ENCODE data around the gene ITPR1. TPM values are rescaled to one million over a fixed set of nuclear protein-coding genes. Genes with fewer than 3 reads are reported as not detected.

Gene ITPR1
- total RNA-seq, 1 experiment from 2014 or later: 36.4 TPM

DNA sequence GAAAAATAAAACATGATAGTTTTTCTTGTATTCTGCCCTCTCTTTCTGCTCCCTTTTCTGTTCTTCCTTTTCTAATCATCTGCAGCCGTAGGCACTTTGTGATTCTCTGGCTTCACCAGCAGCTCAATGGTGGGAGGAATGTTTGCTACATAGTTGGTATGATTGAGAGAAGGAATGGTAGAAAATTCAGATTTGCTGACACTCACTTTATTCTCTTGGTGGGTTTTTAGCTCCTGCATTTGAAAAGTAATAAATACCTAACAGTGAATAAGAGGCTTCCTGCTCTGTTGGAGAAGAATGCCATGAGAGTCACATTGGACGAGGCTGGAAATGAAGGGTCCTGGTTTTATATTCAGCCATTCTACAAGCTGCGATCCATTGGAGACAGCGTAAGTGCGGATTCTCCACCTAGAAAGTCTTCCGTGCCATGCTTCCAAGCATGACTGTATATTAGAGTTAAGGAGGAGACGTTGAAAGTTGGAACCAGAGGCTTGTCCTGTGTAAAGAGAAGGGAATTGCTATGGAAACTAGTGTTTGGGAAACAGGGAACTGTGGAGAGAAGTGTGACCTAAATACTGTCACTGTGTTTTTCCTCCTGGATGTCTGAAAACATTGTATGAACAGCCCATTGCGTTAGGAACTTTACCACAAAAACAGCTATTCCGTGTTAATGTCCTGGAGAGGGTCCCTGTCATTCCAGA, 148.9 kb downstream of the ITPR1 start:
- no peak for DNase-seq (ENCODE audit: low read depth)

DNA sequence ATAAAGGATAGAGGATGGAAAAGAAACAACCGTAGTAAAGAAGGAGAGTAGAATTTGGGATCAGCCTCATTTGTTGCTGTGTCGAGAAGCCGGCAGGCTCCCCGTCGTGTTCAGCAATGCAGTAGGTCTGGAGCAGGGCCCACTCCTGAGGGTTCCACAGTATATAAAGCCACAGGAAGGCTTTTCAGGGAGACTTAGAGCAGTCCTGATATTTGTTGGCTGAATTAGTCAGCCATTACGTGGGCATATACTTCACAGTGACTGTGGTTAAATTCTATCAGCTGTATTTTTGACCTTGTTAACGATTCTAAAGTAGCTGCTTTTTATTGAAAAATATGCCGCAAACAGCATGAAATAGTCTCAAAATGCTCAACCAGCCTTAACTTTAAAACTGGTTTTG, 149.5 kb downstream of the ITPR1 start:
- no peak for DNase-seq (ENCODE audit: low read depth)

GRCh38 chr3:4643904-4644547, 150.9 kb downstream of the ITPR1 start:
- no peak for DNase-seq (ENCODE audit: low read depth)

- DNase-seq (ENCODE audit: low read depth): peak; percentile 7
Measured at GRCh38 chr3:4644951-4645350, 151.8 kb downstream of the ITPR1 start.

GRCh38 chr3:4645468-4645867, 152.3 kb downstream of the ITPR1 start:
- no peak for DNase-seq (ENCODE audit: low read depth)

DNA sequence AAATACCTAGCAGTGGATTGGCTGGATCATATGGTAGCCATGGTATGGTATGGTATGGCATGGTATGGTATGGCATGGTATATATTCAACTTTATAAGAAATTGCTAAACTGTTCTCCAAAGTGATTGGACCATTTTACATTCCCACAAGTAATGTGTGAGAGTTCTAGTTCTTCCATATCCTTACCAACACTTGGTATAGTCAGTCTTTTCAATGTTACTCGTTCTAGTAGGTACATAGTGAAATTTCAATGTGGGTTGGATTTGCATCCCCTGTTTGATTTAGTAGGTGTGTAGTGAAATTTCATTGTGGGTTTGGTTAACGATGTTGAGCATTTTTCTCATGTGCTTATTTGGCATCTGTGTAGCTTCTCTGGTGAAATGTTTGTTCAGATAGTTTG, 154.3 kb downstream of the ITPR1 start:
- no peak for DNase-seq (ENCODE audit: low read depth)

DNA sequence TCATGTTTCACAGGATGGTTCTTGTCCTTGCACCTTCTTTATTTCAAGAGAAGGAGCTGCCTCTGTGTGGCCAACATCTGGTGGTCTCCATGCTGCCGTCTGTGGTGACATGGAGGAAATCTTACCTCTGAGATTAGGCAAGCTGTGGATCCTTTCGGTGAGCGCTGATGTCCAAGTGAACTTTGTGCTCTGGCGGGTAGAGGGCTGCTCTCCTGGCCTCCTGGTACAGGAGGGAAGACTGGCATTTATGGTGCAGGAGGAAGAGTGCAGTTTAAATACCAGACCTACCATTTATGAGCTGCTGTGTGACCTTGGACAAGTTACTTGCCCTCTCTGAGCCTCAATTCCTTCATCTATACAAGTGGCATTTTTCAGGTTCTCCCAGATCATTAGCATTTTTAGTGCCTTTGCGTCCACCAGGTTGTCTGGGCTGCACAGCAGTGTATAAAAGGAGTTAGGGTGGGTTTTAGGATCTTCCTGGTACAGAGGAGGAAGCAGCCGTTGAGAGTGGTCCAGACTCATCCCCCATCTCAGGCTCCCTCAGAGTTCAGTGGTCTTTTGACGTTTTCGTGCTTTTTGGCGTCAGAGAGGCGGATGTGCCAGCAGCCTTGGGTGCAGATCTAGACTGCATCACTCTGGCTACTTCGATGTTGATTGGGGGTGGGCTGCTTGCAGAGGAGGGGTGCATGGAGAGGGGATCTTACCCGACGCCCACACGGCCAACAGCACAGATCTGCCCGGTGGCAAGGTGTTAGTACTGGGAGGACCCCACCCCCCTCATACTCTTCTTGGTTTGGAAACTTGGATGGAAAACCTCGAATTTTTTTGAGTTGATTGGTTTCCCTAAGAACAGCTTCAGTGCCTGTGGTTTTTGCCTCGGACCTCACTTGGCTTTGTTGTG, 162.2 kb downstream of the ITPR1 start:
- no peak for DNase-seq (ENCODE audit: low read depth)

- peak; percentile 66 for DNase-seq (ENCODE audit: low read depth)
Measured at GRCh38 chr3:4656059-4656458, 162.9 kb downstream of the ITPR1 start.

DNA sequence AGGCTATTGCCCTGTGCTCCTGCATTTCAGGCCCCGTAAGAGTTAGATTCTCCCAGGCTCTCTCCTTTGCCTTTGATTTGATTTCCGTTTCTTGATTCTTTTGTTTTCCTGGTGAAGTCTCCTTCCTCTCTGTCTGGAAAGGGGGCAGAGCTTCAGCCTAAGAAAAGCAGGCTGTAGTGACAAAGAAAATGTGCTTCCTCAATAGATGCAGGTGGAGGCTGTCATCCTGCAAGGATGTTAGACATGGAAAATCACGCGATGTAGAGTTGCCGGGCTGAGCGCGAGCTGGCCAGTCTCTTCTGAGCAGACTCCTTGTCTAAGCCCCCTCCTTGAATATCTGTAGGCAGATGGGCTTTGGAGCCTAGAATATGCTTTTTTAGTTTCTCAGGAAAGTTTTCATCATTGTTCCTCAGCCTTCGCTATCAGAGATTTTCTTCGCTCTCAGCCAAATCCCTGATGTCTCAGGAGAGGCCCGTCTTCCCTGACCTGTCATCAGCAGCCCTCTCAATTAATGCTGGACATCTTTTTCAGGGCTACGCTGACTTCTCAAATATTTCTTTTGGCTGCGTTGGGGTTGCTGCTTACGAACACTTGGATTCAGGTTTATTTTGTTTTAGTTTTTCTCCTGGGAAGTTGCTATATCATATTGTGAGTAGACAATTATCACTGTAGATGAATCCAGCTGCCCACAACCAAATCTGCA, 163.6 kb downstream of the ITPR1 start:
- no peak for DNase-seq (ENCODE audit: low read depth)

GRCh38 chr3:4660936-4661335, 167.8 kb downstream of the ITPR1 start:
- no peak for DNase-seq (ENCODE audit: low read depth)

GRCh38 chr3:4664412-4664811, 171.3 kb downstream of the ITPR1 start:
- DNase-seq (ENCODE audit: low read depth): peak; percentile 34

DNA sequence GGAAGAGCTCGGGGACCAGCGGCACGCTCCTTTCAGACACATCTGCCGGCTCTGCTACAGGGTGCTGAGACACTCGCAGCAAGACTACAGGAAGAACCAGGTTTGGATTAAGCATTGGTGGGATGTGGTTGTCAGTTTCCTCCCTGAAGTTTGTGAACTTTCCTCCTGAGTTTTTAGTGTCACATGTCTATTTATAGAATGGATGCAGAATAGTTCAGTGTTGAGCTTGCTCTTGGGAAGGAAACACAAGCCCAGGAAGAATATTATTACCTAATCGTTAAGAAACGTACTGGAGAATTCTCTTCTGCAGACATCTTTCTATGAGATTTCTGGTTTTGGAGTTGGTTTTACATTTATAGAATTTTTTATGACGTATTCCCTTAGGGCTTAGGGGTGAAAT, 172.0 kb downstream of the ITPR1 start:
- no peak for DNase-seq (ENCODE audit: low read depth)

DNA sequence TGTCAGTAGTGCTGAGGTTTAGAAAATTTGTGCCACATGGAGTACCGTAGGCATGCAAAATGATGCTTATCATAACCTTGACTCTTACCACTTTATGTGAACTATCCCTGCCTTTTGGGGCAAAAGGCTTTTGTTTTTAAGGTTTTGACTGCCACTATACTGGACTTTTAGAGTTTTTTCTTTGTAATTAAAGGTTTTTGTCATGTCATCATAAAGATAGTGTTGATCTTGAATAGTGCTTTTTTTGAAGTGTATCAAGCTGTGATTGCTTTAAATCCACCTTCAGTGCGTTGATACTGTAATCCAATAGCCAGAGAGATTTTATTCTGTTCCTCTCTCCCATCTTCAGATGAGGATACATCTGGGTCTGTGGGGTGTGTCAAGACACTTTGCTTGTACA, 172.9 kb downstream of the ITPR1 start:
- DNase-seq (ENCODE audit: low read depth): no peak

DNA sequence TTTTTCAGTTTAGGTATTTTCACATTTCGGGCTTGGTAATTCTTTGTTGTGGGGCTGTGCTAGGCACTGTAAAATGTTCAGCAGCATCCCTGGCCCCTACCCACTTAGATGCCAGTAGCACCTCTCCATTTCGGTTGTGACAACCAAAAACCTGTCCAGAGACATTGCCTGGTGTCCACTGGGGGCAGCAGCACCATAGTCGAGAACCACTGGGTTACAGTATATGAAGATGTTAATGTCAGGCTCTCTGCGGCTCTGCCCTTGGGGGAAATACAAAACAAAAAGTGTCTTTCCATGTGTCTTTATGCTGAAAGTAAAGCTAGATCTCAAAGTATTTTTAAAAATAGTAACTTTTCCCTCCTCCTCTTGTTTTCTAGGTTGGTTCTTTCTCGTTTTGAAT, 177.2 kb downstream of the ITPR1 start:
- DNase-seq (ENCODE audit: low read depth): no peak

GRCh38 chr3:4672725-4673275, 179.7 kb downstream of the ITPR1 start:
- DNase-seq (ENCODE audit: low read depth): no peak

GRCh38 chr3:4674216-4674615, 181.1 kb downstream of the ITPR1 start:
- DNase-seq (ENCODE audit: low read depth): peak; percentile 33

- DNase-seq (ENCODE audit: low read depth): no peak
Measured at GRCh38 chr3:4675704-4676103, 182.6 kb downstream of the ITPR1 start.

DNA sequence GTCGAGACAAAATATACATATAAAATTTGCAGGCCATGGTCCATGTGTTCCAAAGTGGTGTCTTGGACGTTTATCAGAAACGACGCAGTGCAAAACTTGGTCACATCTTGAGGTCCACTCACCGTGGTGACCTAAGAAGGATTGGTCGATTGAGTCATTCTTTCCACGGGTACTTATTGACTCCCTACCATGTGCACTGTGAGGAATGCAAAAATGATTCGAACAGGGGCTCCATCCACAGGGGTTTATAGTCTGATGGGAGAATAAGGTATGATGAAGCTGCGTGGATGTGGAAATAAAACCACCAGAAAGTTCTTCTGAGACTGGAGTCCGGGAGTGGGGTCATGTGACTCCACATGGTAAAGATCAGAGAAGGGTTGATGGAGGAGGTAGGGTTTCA, 185.2 kb downstream of the ITPR1 start:
- no peak for DNase-seq (ENCODE audit: low read depth)

- no peak for DNase-seq (ENCODE audit: low read depth)
Measured at GRCh38 chr3:4680227-4680691, 187.1 kb downstream of the ITPR1 start.

DNA sequence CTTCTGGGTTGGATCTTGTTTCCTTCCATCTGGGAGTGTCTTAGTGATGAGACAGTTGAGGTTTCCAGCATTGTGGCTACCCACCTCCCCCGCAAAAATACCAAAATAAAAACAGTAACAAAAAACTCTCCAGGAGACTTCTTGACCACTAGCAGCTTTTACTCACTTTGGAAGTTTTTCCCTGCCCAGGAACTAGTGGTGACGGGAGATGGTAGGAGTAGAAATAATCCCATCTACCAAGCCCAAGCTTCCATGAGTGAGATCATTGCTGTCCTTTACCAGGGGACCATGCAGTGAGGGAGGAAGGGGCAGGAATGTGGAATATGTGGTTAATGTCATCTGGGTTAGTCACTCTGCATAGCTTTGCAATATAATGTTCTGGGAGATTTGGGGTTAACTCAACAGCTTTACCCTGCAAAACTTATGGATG, 187.7 kb downstream of the ITPR1 start:
- peak; percentile 49 for DNase-seq (ENCODE audit: low read depth)

DNA sequence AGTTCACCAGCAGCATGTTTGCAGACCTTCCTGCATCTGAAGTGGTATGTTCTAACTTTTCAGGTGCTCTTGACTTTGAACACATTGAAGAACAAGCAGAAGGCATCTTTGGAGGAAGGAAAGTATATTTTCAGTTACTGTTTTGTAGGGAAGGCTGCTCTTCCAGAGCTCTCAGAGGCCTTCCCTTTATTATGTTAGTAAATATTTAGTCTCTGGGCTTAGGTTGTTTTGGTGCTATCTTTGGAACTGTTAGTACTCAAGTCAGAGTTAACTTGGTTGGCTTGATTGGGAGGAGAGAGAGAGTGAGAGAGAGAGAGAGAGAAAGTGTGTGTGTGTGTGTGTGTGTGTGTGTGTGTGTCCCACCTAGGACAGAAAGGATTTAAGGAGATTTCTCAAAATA, 188.2 kb downstream of the ITPR1 start:
- no peak for DNase-seq (ENCODE audit: low read depth)
